Endodermal cell (in vitro differentiated cells): ENCODE data around the gene MISP. TPM values are rescaled to one million over a fixed set of nuclear protein-coding genes. Genes with fewer than 3 reads are reported as not detected.

Experiments
- DNase-seq: peaks from one replicate; pipeline ENCODE4 v3.0.0-alpha.2; 2017
- H3K27ac ChIP-seq: 2 replicates; pipeline ENCODE4 v1.5.1; 2013; ENCODE audit warnings: mild to moderate bottlenecking, low read depth, low read length, moderate library complexity
- H3K27me3 ChIP-seq: 2 replicates; pipeline ENCODE4 v1.6.1; 2013; ENCODE audit warnings: mild to moderate bottlenecking, low read length, moderate library complexity; ENCODE audit not compliant: insufficient read depth, control insufficient read depth, poor library complexity, severe bottlenecking
- H3K36me3 ChIP-seq: 2 replicates; pipeline ENCODE4 v1.7.0; 2013; ENCODE audit warnings: mild to moderate bottlenecking, low read length, moderate library complexity; ENCODE audit not compliant: control insufficient read depth, insufficient read depth
- H3K4me1 ChIP-seq: one replicate; pipeline ENCODE4 v1.7.0; 2013; ENCODE audit warnings: low read length; ENCODE audit not compliant: control insufficient read depth, insufficient read depth
- H3K4me3 ChIP-seq: 2 replicates; pipeline ENCODE4 v1.5.1; 2013; ENCODE audit warnings: mild to moderate bottlenecking, low read length, moderate library complexity
- H3K9ac ChIP-seq: 2 replicates; pipeline ENCODE4 v1.6.1; 2013; ENCODE audit warnings: mild to moderate bottlenecking, low read length, moderate library complexity; ENCODE audit not compliant: poor library complexity, severe bottlenecking; ENCODE audit errors: extremely low read depth
- H3K9me3 ChIP-seq: 2 replicates; pipeline ENCODE4 v1.6.1; 2013; ENCODE audit warnings: mild to moderate bottlenecking, low read length, moderate library complexity; ENCODE audit not compliant: control insufficient read depth
- H3K27ac Mint-ChIP-seq: 2 replicates; pipeline ENCODE4 v1.8.0; 2020; ENCODE audit warnings: mixed read lengths
- H3K27me3 Mint-ChIP-seq: 2 replicates; pipeline ENCODE4 v1.8.0; 2021; ENCODE audit warnings: mild to moderate bottlenecking, mixed read lengths; ENCODE audit not compliant: insufficient read depth
- H3K36me3 Mint-ChIP-seq: 2 replicates; pipeline ENCODE4 v1.8.0; 2020; ENCODE audit warnings: low read depth, mixed read lengths
- H3K4me1 Mint-ChIP-seq: 2 replicates; pipeline ENCODE4 v1.8.0; 2020; ENCODE audit warnings: mixed read lengths
- H3K4me3 Mint-ChIP-seq: 2 replicates; pipeline ENCODE4 v1.8.0; 2020; ENCODE audit warnings: mild to moderate bottlenecking, moderate library complexity, mixed read lengths
- H3K9me3 Mint-ChIP-seq: 2 replicates; pipeline ENCODE4 v1.8.0; 2020; ENCODE audit warnings: mild to moderate bottlenecking, mixed read lengths
- WGBS, 2 experiments: methylation state at CpG; one replicate each; pipeline versions ENCODE4 v1.1.5 to v1.1.7; 2013; ENCODE audit warnings: missing lambda C conversion rate in 2 of 2, mixed read lengths in 1 of 2; ENCODE audit not compliant: insufficient coverage in 1 of 2, insufficient read length in 1 of 2; 5-methylcytosine and 5-hydroxymethylcytosine counted together
- total RNA-seq, 2 donors: library from RNA; stranded (reverse); fragmentation: NEBNext Ultra II Directional in 1 of 2; extraction: Animal tissue kit (Norgen Biotek cat#: 25700) in 1 of 2; gene quantifications; 2 replicates in 1 of 2; 3 replicates in 1 of 2; pipeline ENCODE4 v1.2.1, GENCODE V29; 2021
- TF ChIP-seq, protein P1 (sequence below): fragments of 200-600 bp; sonication (generic); conservative IDR thresholded peaks from 2 replicates; pipeline ENCODE4 v1.5.0; 2021; ENCODE audit warnings: antibody characterized with exemption, mild to moderate bottlenecking

Gene MISP
- total RNA-seq, 2 donors from 2014 or later, result 0.11 TPM; not detected in 1

DNA sequence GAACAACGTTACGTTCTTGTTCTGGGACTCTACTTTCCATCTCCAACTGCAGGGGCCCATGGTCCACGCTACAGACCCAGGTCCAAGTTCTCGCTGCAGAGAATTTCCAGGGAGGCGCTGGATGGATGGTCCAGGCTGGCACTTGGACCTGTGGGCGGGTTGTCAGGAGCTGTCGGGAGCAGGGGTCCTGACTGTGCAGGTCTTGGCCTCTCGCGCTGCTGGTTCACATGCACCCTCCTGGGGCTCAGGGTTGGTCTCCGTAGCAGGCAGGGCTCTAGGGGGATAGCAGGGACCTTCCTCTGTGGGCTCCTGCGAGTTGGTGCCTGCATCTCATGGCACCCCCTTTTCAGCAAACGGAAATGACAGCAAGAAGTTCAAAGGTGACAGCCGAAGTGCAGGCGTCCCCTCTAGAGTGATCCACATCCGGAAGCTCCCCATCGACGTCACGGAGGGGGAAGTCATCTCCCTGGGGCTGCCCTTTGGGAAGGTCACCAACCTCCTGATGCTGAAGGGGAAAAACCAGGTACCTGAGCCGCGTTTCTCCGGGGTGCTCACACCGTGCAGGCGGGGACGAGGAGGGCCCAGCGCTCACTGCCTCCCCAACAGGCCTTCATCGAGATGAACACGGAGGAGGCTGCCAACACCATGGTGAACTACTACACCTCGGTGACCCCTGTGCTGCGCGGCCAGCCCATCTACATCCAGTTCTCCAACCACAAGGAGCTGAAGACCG is 52.9 kb downstream of the MISP start:
- Histone ChIP-seq H3K27ac (no peak overlapping the region), H3K27me3 (no peaks in the 10 kb centered on the region), H3K9ac (no peak overlapping the region), H3K4me1 (peaks cover 27% of the 10 kb centered on the region), H3K4me3 (no peak overlapping the region), H3K9me3 (no peaks in the 10 kb centered on the region), H3K36me3 (peaks cover 94% of the 10 kb centered on the region)
- DNase-seq, result peak; percentile 50
- Mint-ChIP-seq H3K4me3 (no peak overlapping the region), H3K9me3 (no peaks in the 10 kb centered on the region), H3K27me3 (no peaks in the 10 kb centered on the region), H3K27ac (no peak overlapping the region), H3K4me1 (peaks cover 22% of the 10 kb centered on the region), H3K36me3 (peaks cover 71% of the 10 kb centered on the region)
- 94 to 98% methylated on average over 26 to 31 of the region's 31 CpGs for WGBS, 2 experiments
- TF ChIP-seq, protein P1, sequence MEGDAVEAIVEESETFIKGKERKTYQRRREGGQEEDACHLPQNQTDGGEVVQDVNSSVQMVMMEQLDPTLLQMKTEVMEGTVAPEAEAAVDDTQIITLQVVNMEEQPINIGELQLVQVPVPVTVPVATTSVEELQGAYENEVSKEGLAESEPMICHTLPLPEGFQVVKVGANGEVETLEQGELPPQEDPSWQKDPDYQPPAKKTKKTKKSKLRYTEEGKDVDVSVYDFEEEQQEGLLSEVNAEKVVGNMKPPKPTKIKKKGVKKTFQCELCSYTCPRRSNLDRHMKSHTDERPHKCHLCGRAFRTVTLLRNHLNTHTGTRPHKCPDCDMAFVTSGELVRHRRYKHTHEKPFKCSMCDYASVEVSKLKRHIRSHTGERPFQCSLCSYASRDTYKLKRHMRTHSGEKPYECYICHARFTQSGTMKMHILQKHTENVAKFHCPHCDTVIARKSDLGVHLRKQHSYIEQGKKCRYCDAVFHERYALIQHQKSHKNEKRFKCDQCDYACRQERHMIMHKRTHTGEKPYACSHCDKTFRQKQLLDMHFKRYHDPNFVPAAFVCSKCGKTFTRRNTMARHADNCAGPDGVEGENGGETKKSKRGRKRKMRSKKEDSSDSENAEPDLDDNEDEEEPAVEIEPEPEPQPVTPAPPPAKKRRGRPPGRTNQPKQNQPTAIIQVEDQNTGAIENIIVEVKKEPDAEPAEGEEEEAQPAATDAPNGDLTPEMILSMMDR, result no peak

GRCh38 chr19:804419-805165 is 53.7 kb downstream of the MISP start:
- H3K27ac Mint-ChIP-seq, result peak overlapping the region; percentile 55

GRCh38 chr19:805166-805551 is 54.2 kb downstream of the MISP start:
- no peaks in the 10 kb centered on the region for H3K27me3 ChIP-seq
- H3K4me1 ChIP-seq, result peaks cover 23% of the 10 kb centered on the region
- TF ChIP-seq, protein P1, result no peak
- 91 to 95% methylated on average over 19 to 33 of the region's 33 CpGs for WGBS, 2 experiments
- no peak overlapping the region for H3K27ac ChIP-seq
- Mint-ChIP-seq H3K27me3 (no peaks in the 10 kb centered on the region), H3K4me3 (no peak overlapping the region), H3K9me3 (no peaks in the 10 kb centered on the region), H3K36me3 (peaks cover 69% of the 10 kb centered on the region), H3K4me1 (peaks cover 13% of the 10 kb centered on the region), H3K27ac (peak overlapping the region; percentile 55)
- H3K9me3 ChIP-seq, result no peaks in the 10 kb centered on the region
- H3K36me3 ChIP-seq, result peaks cover 93% of the 10 kb centered on the region
- no peak overlapping the region for H3K9ac ChIP-seq
- H3K4me3 ChIP-seq, result no peak overlapping the region
- no peak for DNase-seq

More at GRCh38 chr19:804419-805165, 53.7 kb downstream of the MISP start:
- peaks cover 18% of the 10 kb centered on the region for H3K4me1 Mint-ChIP-seq
- H3K9me3 Mint-ChIP-seq, result no peaks in the 10 kb centered on the region
- H3K4me3 Mint-ChIP-seq, result no peak overlapping the region
- H3K27me3 Mint-ChIP-seq, result no peaks in the 10 kb centered on the region
- Histone ChIP-seq H3K9me3 (no peaks in the 10 kb centered on the region), H3K27me3 (no peaks in the 10 kb centered on the region), H3K4me3 (no peak overlapping the region), H3K4me1 (peaks cover 25% of the 10 kb centered on the region), H3K9ac (no peak overlapping the region), H3K36me3 (peaks cover 93% of the 10 kb centered on the region), H3K27ac (no peak overlapping the region)
- peaks cover 69% of the 10 kb centered on the region for H3K36me3 Mint-ChIP-seq
- WGBS, 2 experiments, result 96% methylated on average over 50 to 53 of the region's 53 CpGs
- TF ChIP-seq, protein P1, result no peak
- DNase-seq, result no peak
